Hematopoietic multipotent progenitor cell treated with erythropoietin and hydrocortisone succinate and interleukin-3 and kit ligand, for 17 days (in vitro differentiated cells): ENCODE measurements around the gene ATP2C2.
A peak's percentile ranks its signal among the peaks of the same experiment; 100 is the strongest.

ENCODE experiments used
- DNase-seq: peaks from one replicate; pipeline ENCODE4 v3.0.0-alpha.2; 2015; ENCODE audit warnings: low spot score

The ATP2C2 gene

GRCh38 chr16:84497418-84498222 lies 129.3 kb downstream of the ATP2C2 start:
- DNase-seq = no peak

- DNase-seq = no peak
These were observed 129.9 kb downstream of the ATP2C2 start for GRCh38 chr16:84498223-84498610.

GRCh38 chr16:84498859-84499620 lies 130.7 kb downstream of the ATP2C2 start:
- DNase-seq = no peak

- DNase-seq = no peak
These were observed 131.3 kb downstream of the ATP2C2 start for GRCh38 chr16:84499638-84500037.

GRCh38 chr16:84500531-84500930 lies 132.2 kb downstream of the ATP2C2 start:
- DNase-seq = no peak

- DNase-seq = no peak
These were observed 132.9 kb downstream of the ATP2C2 start for GRCh38 chr16:84501077-84501735.

GRCh38 chr16:84502075-84502474 lies 133.7 kb downstream of the ATP2C2 start:
- no peak for DNase-seq

GRCh38 chr16:84502581-84502980 lies 134.2 kb downstream of the ATP2C2 start:
- DNase-seq = no peak

- DNase-seq = peak; percentile 22
These were observed 135.5 kb downstream of the ATP2C2 start for GRCh38 chr16:84503751-84504395.

- DNase-seq = peak; percentile 97
These were observed 136.3 kb downstream of the ATP2C2 start, which contains the start of gene MEAK7 for GRCh38 chr16:84504420-84505248. TSS of gene MEAK7 (minus strand) at chr16:84504659. CDS start at chr16:84498086, 6,573 bp downstream.

- no peak for DNase-seq
These were observed 137.2 kb downstream of the ATP2C2 start for GRCh38 chr16:84505249-84506187.

GRCh38 chr16:84507011-84507982 lies 139.0 kb downstream of the ATP2C2 start:
- DNase-seq = no peak

- no peak for DNase-seq
These were observed 140.2 kb downstream of the ATP2C2 start for GRCh38 chr16:84508502-84508901.

GRCh38 chr16:84509032-84509950 lies 141.0 kb downstream of the ATP2C2 start:
- no peak for DNase-seq

GRCh38 chr16:84511180-84511800 lies 143.0 kb downstream of the ATP2C2 start:
- DNase-seq = peak; percentile 76

GRCh38 chr16:84511831-84512230 lies 143.5 kb downstream of the ATP2C2 start:
- DNase-seq = no peak

GRCh38 chr16:84513123-84513522 lies 144.8 kb downstream of the ATP2C2 start:
- DNase-seq = no peak
